GM23338 (cell line): ENCODE data around the gene CNTROB.

Experiments used
- CTCF ChIP-seq, 2 experiments: fragments of 200-600 bp in 1 of 2; sonication (generic) in 1 of 2; conservative IDR thresholded peaks; 2 replicates each; pipeline versions ENCODE4 v1.5.1 to v1.6.1; 2016 to 2017; ENCODE audit warnings: antibody characterized with exemption in 2 of 2, low read depth in 2 of 2, mild to moderate bottlenecking in 2 of 2, moderate library complexity in 1 of 2
- EZH2 ChIP-seq: fragments of 200-600 bp; sonication (generic); IDR thresholded peaks from one replicate; pipeline ENCODE4 v1.8.0; 2017; ENCODE audit warnings: antibody characterized with exemption, mild to moderate bottlenecking, low read depth; ENCODE audit not compliant: unreplicated experiment
- POLR2AphosphoS5 ChIP-seq: IDR thresholded peaks from 2 replicates; pipeline ENCODE4 v1.6.1; 2016; ENCODE audit warnings: antibody characterized with exemption, low read depth

- TF ChIP-seq EZH2 (no peak), CTCF (conservative IDR thresholded peaks at IDR 0.05; ENCODE audit: low read depth in 2 of 2) (no peak), POLR2AphosphoS5 (no peak)
Observed at GRCh38 chr17:7897090-7897489, 34.9 kb upstream of the CNTROB start.
